IgD-negative memory B cell (primary cell): ENCODE data around the gene CISH. TPM values are rescaled to one million over a fixed set of nuclear protein-coding genes. Genes with fewer than 3 reads are reported as not detected.

Experiments
- H3K27ac Mint-ChIP-seq, 3 donors: one replicate each; pipeline ENCODE4 v1.8.0; 2020 to 2022; ENCODE audit warnings: mild to moderate bottlenecking in 3 of 3, mixed read lengths in 3 of 3, moderate library complexity in 1 of 3
- H3K27me3 Mint-ChIP-seq: one replicate; pipeline ENCODE4 v1.8.0; 2021; ENCODE audit warnings: mixed read lengths
- H3K36me3 Mint-ChIP-seq: one replicate; pipeline ENCODE4 v1.8.0; 2020; ENCODE audit warnings: mild to moderate bottlenecking, mixed read lengths
- H3K4me1 Mint-ChIP-seq, 3 donors: one replicate each; pipeline ENCODE4 v1.8.0; 2020 to 2022; ENCODE audit warnings: mixed read lengths in 3 of 3, mild to moderate bottlenecking in 1 of 3
- H3K4me3 Mint-ChIP-seq, 4 donors: one replicate each; pipeline ENCODE4 v1.8.0; 2020 to 2022; ENCODE audit warnings: mild to moderate bottlenecking in 4 of 4, mixed read lengths in 4 of 4, moderate library complexity in 3 of 4
- H3K9me3 Mint-ChIP-seq, 3 donors: one replicate each; pipeline ENCODE4 v1.8.0; 2020 to 2021; ENCODE audit warnings: mixed read lengths in 3 of 3, mild to moderate bottlenecking in 1 of 3
- polyA plus RNA-seq: library from polyadenylated mRNA; unstranded; fragments of 300-500 nt; fragmentation: Illumina TruSeq; gene quantifications from one replicate; pipeline ENCODE4 v1.2.3, GENCODE V29; 2021

The CISH gene
- polyA plus RNA-seq, 1 donor from 2014 or later = 3.1 TPM

- Mint-ChIP-seq H3K36me3 (no peaks in the 10 kb centered on the region), H3K4me3 (peak overlapping the region; percentile 88 to 96 (median 92)), H3K27me3 (no peaks in the 10 kb centered on the region), H3K4me1 (peaks cover 13 to 27% (median 22%) of the 10 kb centered on the region in 3 donors), H3K27ac (peak overlapping the region; percentile 82 to 86 (median 84)), H3K9me3 (no peaks in the 10 kb centered on the region)
Observed at GRCh38 chr3:50612234-50612882, 784 bp upstream of the CISH start.

GRCh38 chr3:50610992-50611463 is 546 bp downstream of the CISH start:
- peak overlapping the region in 2 of 3 donors; percentile 82 to 84 for H3K27ac Mint-ChIP-seq
- peak overlapping the region; percentile 88 to 96 (median 92) for H3K4me3 Mint-ChIP-seq
- no peaks in the 10 kb centered on the region for H3K9me3 Mint-ChIP-seq
- H3K36me3 Mint-ChIP-seq = no peaks in the 10 kb centered on the region
- peaks cover 10 to 23% (median 20%) of the 10 kb centered on the region in 3 donors for H3K4me1 Mint-ChIP-seq
- no peaks in the 10 kb centered on the region for H3K27me3 Mint-ChIP-seq

- Mint-ChIP-seq H3K27me3 (no peaks in the 10 kb centered on the region), H3K27ac (peak overlapping the region in 2 of 3 donors; percentile 82 to 84), H3K4me3 (peak overlapping the region; percentile 88 to 96 (median 92))
Observed at GRCh38 chr3:50610181-50610971, 1.2 kb downstream of the CISH start.

GRCh38 chr3:50609763-50610085 is 1.9 kb downstream of the CISH start:
- no peaks in the 10 kb centered on the region for H3K27me3 Mint-ChIP-seq
- H3K27ac Mint-ChIP-seq = peak overlapping the region in 1 of 3 donors; percentile 82
- H3K36me3 Mint-ChIP-seq = no peaks in the 10 kb centered on the region
- H3K4me1 Mint-ChIP-seq = peaks cover 10 to 30% (median 22%) of the 10 kb centered on the region in 3 donors
- H3K4me3 Mint-ChIP-seq = peak overlapping the region in 3 of 4 donors; percentile 64 to 90 (median 88)
- no peaks in the 10 kb centered on the region for H3K9me3 Mint-ChIP-seq

More at GRCh38 chr3:50610181-50610971, 1.2 kb downstream of the CISH start:
- Mint-ChIP-seq H3K9me3 (no peaks in the 10 kb centered on the region), H3K4me1 (peaks cover 10 to 26% (median 18%) of the 10 kb centered on the region in 3 donors), H3K36me3 (no peaks in the 10 kb centered on the region)

- peak overlapping the region in 1 of 3 donors; percentile 82 for H3K27ac Mint-ChIP-seq
- H3K27me3 Mint-ChIP-seq = no peaks in the 10 kb centered on the region
- no peaks in the 10 kb centered on the region for H3K9me3 Mint-ChIP-seq
- H3K4me3 Mint-ChIP-seq = peak overlapping the region in 3 of 4 donors; percentile 64 to 90 (median 88)
- H3K4me1 Mint-ChIP-seq = peaks cover 9 to 34% (median 22%) of the 10 kb centered on the region in 3 donors
- peaks cover under 1% of the 10 kb centered on the region for H3K36me3 Mint-ChIP-seq
Observed at GRCh38 chr3:50609071-50609762, 2.4 kb downstream of the CISH start.

- no peak overlapping the region for H3K4me3 Mint-ChIP-seq
- H3K27me3 Mint-ChIP-seq = no peaks in the 10 kb centered on the region
- no peaks in the 10 kb centered on the region for H3K9me3 Mint-ChIP-seq
- peaks cover 3% of the 10 kb centered on the region for H3K36me3 Mint-ChIP-seq
- H3K27ac Mint-ChIP-seq = no peak overlapping the region
- peaks cover 4 to 32% (median 17%) of the 10 kb centered on the region in 3 donors for H3K4me1 Mint-ChIP-seq
Observed at GRCh38 chr3:50608278-50608677, 3.3 kb downstream of the CISH start.

GRCh38 chr3:50607271-50608091 is 4.1 kb downstream of the CISH start:
- H3K36me3 Mint-ChIP-seq = peaks cover 3% of the 10 kb centered on the region

GRCh38 chr3:50606596-50606995 is 5.0 kb downstream of the CISH start:
- no peaks in the 10 kb centered on the region for H3K27me3 Mint-ChIP-seq
- no peak overlapping the region for H3K27ac Mint-ChIP-seq
- H3K4me3 Mint-ChIP-seq = peak overlapping the region in 1 of 4 donors; percentile 60
- peaks cover 3% of the 10 kb centered on the region for H3K36me3 Mint-ChIP-seq
- H3K4me1 Mint-ChIP-seq = peaks cover 4 to 28% (median 18%) of the 10 kb centered on the region in 3 donors
- H3K9me3 Mint-ChIP-seq = no peaks in the 10 kb centered on the region

More at GRCh38 chr3:50607271-50608091, 4.1 kb downstream of the CISH start:
- Mint-ChIP-seq H3K9me3 (no peaks in the 10 kb centered on the region), H3K27me3 (no peaks in the 10 kb centered on the region), H3K27ac (no peak overlapping the region), H3K4me3 (peak overlapping the region in 1 of 4 donors; percentile 17), H3K4me1 (peaks cover 4 to 30% (median 19%) of the 10 kb centered on the region in 3 donors)

GRCh38 chr3:50605901-50606326 is 5.7 kb downstream of the CISH start:
- no peaks in the 10 kb centered on the region for H3K27me3 Mint-ChIP-seq
- peak overlapping the region; percentile 51 to 57 (median 55) for H3K27ac Mint-ChIP-seq
- H3K36me3 Mint-ChIP-seq = peaks cover 3% of the 10 kb centered on the region
- no peaks in the 10 kb centered on the region for H3K9me3 Mint-ChIP-seq
- peak overlapping the region in 3 of 4 donors; percentile 20 to 79 (median 33) for H3K4me3 Mint-ChIP-seq
- H3K4me1 Mint-ChIP-seq = peaks cover 4 to 33% (median 20%) of the 10 kb centered on the region in 3 donors

GRCh38 chr3:50604628-50605588 is 6.7 kb downstream of the CISH start:
- Mint-ChIP-seq H3K9me3 (no peaks in the 10 kb centered on the region), H3K4me1 (peaks cover 4 to 26% (median 21%) of the 10 kb centered on the region in 3 donors), H3K4me3 (peak overlapping the region in 1 of 4 donors; percentile 52), H3K27ac (peak overlapping the region; percentile 51 to 75 (median 67)), H3K27me3 (no peaks in the 10 kb centered on the region), H3K36me3 (peaks cover 3% of the 10 kb centered on the region)

GRCh38 chr3:50604110-50604621 is 7.4 kb downstream of the CISH start:
- Mint-ChIP-seq H3K9me3 (no peaks in the 10 kb centered on the region), H3K4me3 (no peak overlapping the region), H3K4me1 (peaks cover 4 to 26% (median 21%) of the 10 kb centered on the region in 3 donors), H3K36me3 (peaks cover 3% of the 10 kb centered on the region), H3K27me3 (no peaks in the 10 kb centered on the region), H3K27ac (no peak overlapping the region)

GRCh38 chr3:50603261-50604109 is 8.1 kb downstream of the CISH start:
- H3K9me3 Mint-ChIP-seq = no peaks in the 10 kb centered on the region
- peaks cover 4 to 26% (median 19%) of the 10 kb centered on the region in 3 donors for H3K4me1 Mint-ChIP-seq
- H3K36me3 Mint-ChIP-seq = peaks cover 3% of the 10 kb centered on the region
- no peaks in the 10 kb centered on the region for H3K27me3 Mint-ChIP-seq
- H3K27ac Mint-ChIP-seq = peak overlapping the region in 2 of 3 donors; percentile 23 to 28
- no peak overlapping the region for H3K4me3 Mint-ChIP-seq
